HepG2 (cell line): ENCODE measurements around the gene ABCA2. TPM values are rescaled to one million over a fixed set of nuclear protein-coding genes. Genes with fewer than 3 reads are reported as not detected.

Source experiments
- GPN1 ChIP-seq: sonication (generic); formaldehyde crosslinking; IDR thresholded peaks from 2 replicates; pipeline ENCODE4 v1.5.1; 2020; ENCODE audit warnings: missing genetic modification reagents, borderline replicate concordance
- HDAC2 ChIP-seq: sonication (generic); formaldehyde crosslinking; IDR thresholded peaks from 2 replicates; pipeline ENCODE4 v1.4.0; 2020; ENCODE audit warnings: missing genetic modification reagents
- HES4 ChIP-seq: sonication (generic); formaldehyde crosslinking; IDR thresholded peaks from 2 replicates; pipeline ENCODE4 v1.9.0; 2021; ENCODE audit warnings: mild to moderate bottlenecking, missing genetic modification reagents, borderline replicate concordance
- HINFP ChIP-seq: sonication (generic); formaldehyde crosslinking; IDR thresholded peaks from 2 replicates; pipeline ENCODE4 v1.4.0; 2020; ENCODE audit warnings: low read depth, mild to moderate bottlenecking, missing genetic modification reagents
- SIX1 ChIP-seq: sonication (generic); formaldehyde crosslinking; IDR thresholded peaks from 2 replicates; pipeline ENCODE4 v1.4.0; 2020; ENCODE audit warnings: missing genetic modification reagents, borderline replicate concordance
- SSRP1 ChIP-seq: IDR thresholded peaks from 2 replicates; pipeline ENCODE4 v1.6.1; 2016; ENCODE audit warnings: control low read depth
- THAP9 ChIP-seq: sonication (generic); formaldehyde crosslinking; IDR thresholded peaks from 2 replicates; pipeline ENCODE4; 2020; ENCODE audit warnings: missing genetic modification reagents, mild to moderate bottlenecking, borderline replicate concordance
- THYN1 ChIP-seq: sonication (generic); formaldehyde crosslinking; IDR thresholded peaks from 2 replicates; pipeline ENCODE4 v1.8.1; 2023; ENCODE audit warnings: low read depth, mild to moderate bottlenecking, moderate library complexity, missing genetic modification reagents, borderline replicate concordance
- UBTF ChIP-seq: sonication (generic); formaldehyde crosslinking; IDR thresholded peaks from 2 replicates; pipeline ENCODE4 v1.4.0; 2020; ENCODE audit warnings: mild to moderate bottlenecking, missing genetic modification reagents
- polyA plus RNA-seq, 8 experiments: library from polyadenylated mRNA; depleted of rRNA in 3 of 8; stranded (reverse) in 7 of 8; unstranded in 1 of 8; fragments of >200 nt; fragmentation: Illumina TruSeq in 4 of 8; extraction: Trizol in 4 of 8; gene quantifications; 2 replicates each; pipeline versions ENCODE4 v1.2.1 to v1.2.3, GENCODE V29; 2011 to 2016; ENCODE audit warnings: low read depth in 4 of 8, missing spikeins in 1 of 8, mixed read lengths in 1 of 8; ENCODE audit not compliant: insufficient read depth in 1 of 8
- total RNA-seq, 5 experiments: library from RNA; depleted of rRNA; stranded (reverse); fragments of >200 nt; fragmentation: Illumina TruSeq; extraction: Trizol; gene quantifications; 2 replicates each; pipeline ENCODE4 v1.2.3, GENCODE V29; 2016; ENCODE audit warnings: low read depth in 1 of 5

Gene ABCA2
- total and polyA plus RNA-seq, 2 of the 13 experiments (the other 11 are each of a cell fraction or from before 2014, with no cell fraction given): 2.9 to 19.2 TPM

GRCh38 chr9:137052998-137053943 is 25.2 kb upstream of the ABCA2 start (continued):
- peak; percentile 28; the same call in 1 of the 2 replicates for TF ChIP-seq THAP9
- TF ChIP-seq SIX1 (CRISPR knock-in tag): no peak
- no peak for TF ChIP-seq THYN1 (CRISPR knock-in tag)
- TF ChIP-seq GPN1 (CRISPR knock-in tag): no peak
- TF ChIP-seq HDAC2: 0 out of 2 replicates have a peak, but pooled peaks have one; percentile 23
- TF ChIP-seq HES4 (CRISPR knock-in tag): 0 out of 2 replicates have a peak, but pooled peaks have one; percentile 9
- TF ChIP-seq HINFP (CRISPR knock-in tag): 0 out of 2 replicates have a peak, but pooled peaks have one; percentile 25
- no peak for TF ChIP-seq SSRP1 (CRISPR knock-in tag)
- TF ChIP-seq UBTF (CRISPR knock-in tag): peak; percentile 46; the same call in 1 of the 2 replicates
